Measurements from ENCODE around the gene PCDHGB3. TPM values are rescaled to one million over a fixed set of nuclear protein-coding genes. Genes with fewer than 3 reads are reported as not detected.
A peak's percentile ranks its signal among the peaks of the same experiment; 100 is the strongest.

The PCDHGB3 gene
- total and polyA plus RNA-seq, 9 of the 15 experiments (the other 6 are each of a cell fraction or from before 2014, with no cell fraction given) = 0.05 to 0.19 (median 0.11) TPM; not detected in 2

DNA sequence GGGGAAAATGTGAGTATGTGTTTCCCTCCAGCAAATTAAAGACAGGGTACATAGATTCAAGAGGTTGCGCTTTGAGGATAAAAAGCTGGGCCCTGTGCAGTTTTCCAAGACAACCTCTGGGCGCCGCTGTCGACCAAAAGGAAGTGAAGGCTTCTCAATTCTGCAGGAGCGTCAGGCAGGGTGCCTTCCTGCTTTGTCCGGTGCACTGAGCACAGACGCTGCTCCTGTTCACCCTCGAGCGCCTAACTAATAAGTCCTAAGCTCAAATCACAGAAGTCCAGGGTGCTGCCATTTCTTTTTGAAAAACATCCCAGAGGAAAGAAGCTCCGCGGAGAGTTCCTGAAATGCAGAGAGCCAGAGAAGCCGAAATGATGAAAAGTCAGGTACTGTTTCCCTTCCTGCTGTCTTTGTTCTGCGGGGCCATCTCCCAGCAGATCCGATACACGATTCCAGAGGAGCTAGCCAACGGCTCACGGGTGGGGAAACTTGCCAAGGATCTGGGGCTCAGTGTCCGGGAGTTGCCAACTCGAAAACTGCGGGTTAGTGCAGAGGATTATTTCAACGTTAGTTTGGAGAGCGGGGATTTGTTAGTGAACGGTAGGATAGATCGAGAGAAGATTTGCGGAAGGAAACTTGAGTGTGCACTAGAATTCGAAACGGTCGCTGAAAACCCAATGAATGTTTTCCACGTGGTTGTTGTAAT, 20.0 kb upstream of the PCDHGB3 start, which contains the start of gene PCDHGB1 (continued):
- TF ChIP-seq, protein P1, sequence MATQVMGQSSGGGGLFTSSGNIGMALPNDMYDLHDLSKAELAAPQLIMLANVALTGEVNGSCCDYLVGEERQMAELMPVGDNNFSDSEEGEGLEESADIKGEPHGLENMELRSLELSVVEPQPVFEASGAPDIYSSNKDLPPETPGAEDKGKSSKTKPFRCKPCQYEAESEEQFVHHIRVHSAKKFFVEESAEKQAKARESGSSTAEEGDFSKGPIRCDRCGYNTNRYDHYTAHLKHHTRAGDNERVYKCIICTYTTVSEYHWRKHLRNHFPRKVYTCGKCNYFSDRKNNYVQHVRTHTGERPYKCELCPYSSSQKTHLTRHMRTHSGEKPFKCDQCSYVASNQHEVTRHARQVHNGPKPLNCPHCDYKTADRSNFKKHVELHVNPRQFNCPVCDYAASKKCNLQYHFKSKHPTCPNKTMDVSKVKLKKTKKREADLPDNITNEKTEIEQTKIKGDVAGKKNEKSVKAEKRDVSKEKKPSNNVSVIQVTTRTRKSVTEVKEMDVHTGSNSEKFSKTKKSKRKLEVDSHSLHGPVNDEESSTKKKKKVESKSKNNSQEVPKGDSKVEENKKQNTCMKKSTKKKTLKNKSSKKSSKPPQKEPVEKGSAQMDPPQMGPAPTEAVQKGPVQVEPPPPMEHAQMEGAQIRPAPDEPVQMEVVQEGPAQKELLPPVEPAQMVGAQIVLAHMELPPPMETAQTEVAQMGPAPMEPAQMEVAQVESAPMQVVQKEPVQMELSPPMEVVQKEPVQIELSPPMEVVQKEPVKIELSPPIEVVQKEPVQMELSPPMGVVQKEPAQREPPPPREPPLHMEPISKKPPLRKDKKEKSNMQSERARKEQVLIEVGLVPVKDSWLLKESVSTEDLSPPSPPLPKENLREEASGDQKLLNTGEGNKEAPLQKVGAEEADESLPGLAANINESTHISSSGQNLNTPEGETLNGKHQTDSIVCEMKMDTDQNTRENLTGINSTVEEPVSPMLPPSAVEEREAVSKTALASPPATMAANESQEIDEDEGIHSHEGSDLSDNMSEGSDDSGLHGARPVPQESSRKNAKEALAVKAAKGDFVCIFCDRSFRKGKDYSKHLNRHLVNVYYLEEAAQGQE (IDR thresholded peaks at IDR 0.05; ENCODE audit: borderline replicate concordance) = peak; percentile 16; the same call in 1 of the 2 replicates
- TF ChIP-seq, protein P1 (CRISPR knock-in tag; IDR thresholded peaks at IDR 0.05; ENCODE audit: low read depth) = no peak
- TF ChIP-seq MAZ (CRISPR knock-in tag; conservative IDR thresholded peaks at IDR 0.05 in 1 of 2, IDR thresholded peaks at IDR 0.05 in 1 of 2) (peak in 1 of 2 experiments; percentile 40; a peak in 1 of 4 replicates), EWSR1 (IDR thresholded peaks at IDR 0.05; ENCODE audit: borderline replicate concordance, low read depth, partially characterized antibody) (no peak), RB1 (IDR thresholded peaks at IDR 0.05; ENCODE audit: low read depth) (0 out of 2 replicates have a peak, but pooled peaks have one; percentile 11), DEAF1 (CRISPR knock-in tag; IDR thresholded peaks at IDR 0.05) (peak; percentile 35; the same call in 1 of the 2 replicates), SPI1 (IDR thresholded peaks at IDR 0.05; ENCODE audit: borderline replicate concordance, low read depth, low read length) (peak; percentile 37; the same call in 1 of the 2 replicates), SMC3 (conservative IDR thresholded peaks at IDR 0.05; ENCODE audit: insufficient read depth, low read depth, low read length) (0 out of 2 replicates have a peak, but pooled peaks have one; percentile 15)
- TF ChIP-seq, protein P2, sequence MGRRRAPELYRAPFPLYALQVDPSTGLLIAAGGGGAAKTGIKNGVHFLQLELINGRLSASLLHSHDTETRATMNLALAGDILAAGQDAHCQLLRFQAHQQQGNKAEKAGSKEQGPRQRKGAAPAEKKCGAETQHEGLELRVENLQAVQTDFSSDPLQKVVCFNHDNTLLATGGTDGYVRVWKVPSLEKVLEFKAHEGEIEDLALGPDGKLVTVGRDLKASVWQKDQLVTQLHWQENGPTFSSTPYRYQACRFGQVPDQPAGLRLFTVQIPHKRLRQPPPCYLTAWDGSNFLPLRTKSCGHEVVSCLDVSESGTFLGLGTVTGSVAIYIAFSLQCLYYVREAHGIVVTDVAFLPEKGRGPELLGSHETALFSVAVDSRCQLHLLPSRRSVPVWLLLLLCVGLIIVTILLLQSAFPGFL (CRISPR knock-in tag; IDR thresholded peaks at IDR 0.05) = no peak

All from K562 (cell line).